NCI-H526 treated with DMSO at 0.1 percent for 48 hours (cell line): Measurements from ENCODE around the gene TBX5.

Experiments
- DNase-seq: peaks from one replicate; lab custom pipeline; 2025; lab: John Stamatoyannopoulos, UW

Gene TBX5

GRCh38 chr12:114431902-114432301, 26.0 kb upstream of the TBX5 start:
- no peak for DNase-seq

- no peak for DNase-seq
These were observed 24.4 kb upstream of the TBX5 start for GRCh38 chr12:114430306-114430705.

DNA sequence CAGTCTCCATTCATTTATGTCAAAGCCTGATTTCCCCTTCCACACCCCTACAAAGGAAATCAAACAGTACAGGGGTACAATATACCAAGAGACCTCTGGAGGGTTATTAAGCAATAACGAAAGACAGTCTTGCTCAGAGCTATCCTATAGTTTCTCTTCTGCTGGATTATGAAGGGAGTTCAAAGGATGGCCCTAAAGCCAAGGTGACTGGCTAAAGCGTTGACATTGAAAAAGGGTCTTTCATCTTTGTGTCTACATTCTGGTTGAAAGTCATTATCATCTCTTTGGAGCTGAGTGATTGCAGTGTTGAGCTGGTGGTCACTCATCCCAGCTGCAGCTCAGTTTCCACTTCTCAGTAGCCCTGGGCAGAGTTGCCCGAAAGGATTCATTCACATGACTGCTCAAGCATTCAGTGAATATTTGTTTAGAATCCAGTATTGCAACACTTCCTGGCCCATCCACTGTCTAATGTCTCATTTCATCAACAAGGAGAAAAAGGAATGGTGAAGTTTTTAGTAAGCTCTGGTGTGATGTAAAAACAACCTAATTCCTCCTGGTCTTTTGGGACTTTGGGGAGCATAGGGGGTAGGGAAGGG, 19.2 kb upstream of the TBX5 start:
- DNase-seq, result no peak

DNA sequence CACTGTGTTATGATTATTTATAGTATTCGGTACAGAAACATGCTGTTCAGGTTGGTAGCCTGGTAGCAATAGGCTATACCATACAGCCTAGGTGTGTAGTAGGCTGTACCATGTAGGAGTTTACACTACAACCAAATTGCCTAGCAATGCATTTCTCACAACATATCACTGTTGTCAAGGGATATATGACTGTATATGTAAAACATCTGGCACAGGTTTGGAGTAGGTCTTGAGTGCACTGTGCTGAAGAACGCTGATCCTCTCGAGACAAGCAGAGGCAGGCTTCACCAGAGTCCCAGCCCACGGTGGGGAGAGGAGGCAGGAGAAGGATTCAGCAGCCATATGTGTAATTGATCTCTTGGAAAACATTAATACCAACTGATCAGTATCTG, 15.0 kb upstream of the TBX5 start:
- DNase-seq, result no peak

- no peak for DNase-seq
These were observed 14.4 kb upstream of the TBX5 start for GRCh38 chr12:114420182-114420943.

DNA sequence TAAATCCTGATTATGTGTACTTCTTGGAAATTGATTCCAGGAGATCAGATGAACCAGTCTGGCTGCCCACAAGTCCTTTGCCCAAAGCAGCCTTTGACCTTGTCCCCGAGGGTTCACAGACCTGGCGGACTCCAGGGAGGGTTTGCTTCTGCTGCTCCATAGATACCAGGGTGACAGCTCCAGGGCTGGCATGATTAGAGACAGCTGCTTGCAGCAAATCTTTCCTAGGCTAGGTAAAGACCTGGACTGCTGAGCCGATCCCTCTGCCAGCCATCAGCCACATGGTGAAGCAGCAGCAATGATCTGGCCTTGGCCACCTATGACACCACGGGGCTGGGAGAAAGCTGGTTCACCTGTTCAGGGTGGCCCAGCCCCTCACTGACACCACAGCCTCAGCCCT, 10.1 kb upstream of the TBX5 start:
- DNase-seq, result no peak

DNA sequence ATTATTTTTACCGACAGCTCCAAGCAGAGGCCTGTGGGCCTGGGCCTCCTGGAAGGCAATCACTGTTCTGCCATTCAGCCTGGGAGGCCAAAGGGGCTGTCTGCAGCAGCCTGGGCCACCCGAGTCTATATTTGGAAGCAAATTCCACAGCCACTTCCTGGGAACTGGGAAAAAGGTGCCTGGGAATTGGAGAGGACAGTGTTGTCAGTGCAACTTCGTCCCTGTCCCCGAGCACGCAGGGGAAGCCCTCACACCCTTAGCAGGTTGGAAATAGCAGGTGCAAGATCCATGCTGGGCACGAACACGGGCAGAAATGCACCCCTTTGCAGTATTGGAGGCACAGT, 9.6 kb upstream of the TBX5 start:
- DNase-seq, result no peak

DNA sequence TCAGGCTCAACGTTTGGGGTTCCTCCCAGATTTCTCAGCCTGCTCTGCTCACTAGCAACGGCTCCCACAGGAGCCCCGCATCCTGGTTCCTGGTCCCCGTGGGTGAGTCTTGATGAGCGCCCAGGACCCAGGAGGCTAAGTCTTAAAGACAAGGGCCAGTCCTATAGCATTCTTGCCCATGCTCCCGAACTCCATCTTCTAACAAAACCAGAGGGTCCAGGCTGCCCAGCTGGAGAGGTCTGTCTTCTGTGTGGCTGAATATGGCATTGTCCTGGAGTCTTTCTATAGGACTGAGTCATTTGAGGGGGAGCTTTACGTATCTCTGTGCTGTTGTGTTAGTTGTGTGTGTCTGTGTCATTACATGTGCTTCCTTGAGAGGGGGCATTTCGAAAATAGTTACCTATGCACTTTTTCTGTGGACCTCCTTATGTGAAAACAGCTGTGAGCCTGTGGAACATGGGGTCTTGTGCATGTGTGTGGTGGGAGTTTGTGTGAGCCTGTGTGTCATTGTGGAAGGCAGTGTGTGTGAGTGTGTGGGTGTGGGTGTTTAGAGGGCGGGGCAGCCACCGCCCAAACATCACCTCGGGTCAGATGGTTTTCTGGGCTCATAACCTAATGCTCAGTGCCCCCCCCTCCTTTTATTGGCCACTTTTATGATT, 9.1 kb upstream of the TBX5 start:
- DNase-seq, result no peak

GRCh38 chr12:114414031-114414865, 8.3 kb upstream of the TBX5 start:
- no peak for DNase-seq

DNA sequence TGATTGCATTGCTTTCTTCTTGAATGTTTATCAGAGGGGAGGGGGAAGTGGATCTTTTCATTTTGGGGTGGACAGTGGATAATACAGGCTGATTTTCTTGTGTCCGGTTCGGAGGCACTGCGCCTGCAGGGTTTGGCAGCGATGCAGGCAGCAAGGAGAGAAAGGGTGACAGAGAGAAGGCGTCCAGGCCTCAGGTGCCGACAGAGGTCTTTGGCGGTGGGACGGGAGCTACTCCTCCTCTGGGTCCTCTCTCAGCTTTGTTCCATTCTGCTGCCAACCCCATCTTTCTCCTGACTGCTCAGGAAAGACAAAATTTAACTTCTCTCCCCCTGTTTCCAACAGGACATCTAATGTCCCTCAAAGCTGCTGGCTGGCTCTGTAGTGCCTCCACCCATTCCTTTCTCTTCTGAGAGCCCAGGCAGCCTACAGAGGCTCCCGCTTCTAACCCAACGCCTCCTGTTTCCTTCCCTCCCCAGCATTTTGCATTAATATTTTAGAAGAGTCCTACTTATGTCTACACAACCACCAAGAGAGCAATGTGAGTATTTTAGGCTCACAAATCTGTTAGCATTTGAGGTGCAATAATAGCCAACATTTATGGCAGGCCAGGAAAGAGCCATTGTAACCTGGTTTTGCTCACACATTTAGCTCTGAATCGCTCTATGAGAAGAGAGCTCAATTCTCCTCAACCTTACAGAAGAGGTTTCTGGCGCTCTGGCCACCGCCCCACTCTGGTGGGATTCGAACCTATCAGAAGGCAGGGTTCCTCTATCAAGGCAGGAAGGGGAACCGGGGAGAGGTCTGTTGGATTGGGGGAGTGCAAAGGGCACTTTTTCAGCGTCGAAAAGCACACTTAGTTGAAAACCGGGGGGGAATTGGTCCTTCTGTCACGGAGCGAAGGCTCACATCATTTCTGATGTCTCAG, 7.1 kb upstream of the TBX5 start:
- DNase-seq, result no peak

DNA sequence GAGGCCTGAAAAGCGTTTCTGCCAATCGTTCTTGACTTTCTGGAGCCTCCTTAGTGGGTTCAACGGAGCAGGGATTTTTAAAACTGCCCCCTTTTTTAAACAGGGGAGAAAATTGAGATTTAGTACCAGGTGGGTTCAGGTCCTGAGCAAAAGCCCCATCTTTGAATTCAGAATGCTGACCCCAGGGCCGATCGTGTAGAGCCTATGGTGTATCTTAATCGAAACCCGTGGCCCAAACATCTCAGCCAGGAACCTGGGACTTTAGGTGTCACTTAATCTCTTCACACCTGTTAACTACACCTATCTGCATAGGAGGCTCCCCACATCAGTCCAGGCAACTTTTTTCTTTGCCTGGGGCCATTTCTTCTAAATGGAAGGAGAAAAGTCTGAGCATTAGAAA, 6.4 kb upstream of the TBX5 start:
- no peak for DNase-seq

DNA sequence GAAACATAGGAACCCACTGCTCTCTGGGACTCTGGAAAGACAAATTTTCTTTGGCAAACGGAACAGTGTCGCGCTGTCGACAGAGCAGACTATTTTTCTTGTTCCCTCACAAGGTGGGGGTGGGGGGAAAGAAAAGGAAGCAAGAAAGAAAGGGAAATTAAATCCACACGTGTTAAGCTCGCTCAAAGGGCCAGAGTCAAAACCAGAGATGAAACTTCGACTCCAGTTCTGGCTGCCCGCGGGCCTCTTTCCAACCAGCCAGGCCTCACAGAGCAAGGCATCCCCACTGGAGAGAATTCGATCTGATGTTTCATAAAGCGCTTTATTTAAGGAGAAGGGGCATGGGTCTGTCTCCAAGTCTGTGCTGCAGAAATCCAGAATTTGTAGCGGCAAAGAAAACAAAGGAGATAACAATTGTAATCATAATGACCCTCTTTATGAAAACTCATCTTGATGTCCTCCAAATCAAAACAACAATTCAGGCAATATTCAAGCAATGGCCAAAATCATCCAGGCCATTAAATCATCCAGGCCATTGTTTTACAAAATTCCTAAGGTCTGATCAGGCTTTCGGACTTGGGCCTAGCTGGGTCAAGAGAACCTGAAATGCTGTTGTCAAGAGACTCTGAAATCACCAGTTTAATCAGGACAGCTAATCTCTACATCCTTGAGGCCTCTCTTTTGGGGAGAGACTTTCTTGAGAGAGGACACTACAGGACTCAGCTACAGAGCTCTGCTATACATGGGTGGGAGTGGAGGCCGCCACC, 5.3 kb upstream of the TBX5 start:
- DNase-seq, result no peak

- no peak for DNase-seq
These were observed 4.1 kb upstream of the TBX5 start for GRCh38 chr12:114409852-114410600.

DNA sequence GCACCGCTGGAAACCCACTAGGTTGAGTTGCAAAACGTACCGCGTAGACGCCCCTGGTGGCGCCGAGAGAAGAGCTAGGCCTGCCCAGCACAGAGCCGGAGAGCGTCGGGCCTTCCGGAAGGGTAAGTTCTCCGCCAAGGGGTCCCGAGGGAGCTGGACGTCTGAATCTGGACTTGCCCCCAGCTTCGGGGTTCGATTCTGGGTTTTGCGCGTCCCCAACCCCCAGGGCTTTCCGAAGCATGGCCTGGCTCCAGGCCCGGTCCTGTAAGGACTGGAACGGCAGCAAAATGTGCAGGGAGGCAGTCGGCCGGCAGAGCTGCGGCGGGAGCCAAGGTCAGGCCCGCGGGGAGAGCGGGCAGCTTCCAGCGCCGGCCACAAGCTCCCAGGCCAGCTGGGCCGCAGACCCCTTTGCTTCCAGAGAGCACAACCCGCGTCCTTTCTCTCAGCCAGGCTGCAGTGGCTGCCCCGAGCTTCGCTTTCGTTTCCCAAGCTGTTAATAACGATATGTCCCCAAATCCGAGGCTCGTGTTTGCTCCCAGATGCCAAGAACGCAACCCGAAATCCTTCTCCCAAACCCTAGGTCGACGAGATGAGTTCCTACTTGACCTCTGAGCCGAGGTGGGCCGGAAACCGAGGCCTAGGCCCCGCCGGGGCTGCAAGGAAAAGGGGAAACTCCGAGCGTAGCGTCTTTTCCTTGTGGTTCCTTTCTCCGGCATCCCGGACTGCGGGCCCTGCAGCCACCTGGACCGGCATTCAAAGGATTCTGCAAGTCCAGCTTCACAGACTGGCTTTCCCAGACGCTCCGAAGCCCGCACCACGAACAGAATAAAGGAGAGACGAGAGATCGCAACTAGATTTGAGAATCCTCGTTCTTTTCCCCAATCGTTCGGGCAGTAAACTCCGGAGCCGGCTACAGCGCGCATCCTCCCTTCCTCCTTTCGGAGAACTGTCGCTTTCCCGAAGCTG, 3.2 kb upstream of the TBX5 start:
- DNase-seq, result no peak

DNA sequence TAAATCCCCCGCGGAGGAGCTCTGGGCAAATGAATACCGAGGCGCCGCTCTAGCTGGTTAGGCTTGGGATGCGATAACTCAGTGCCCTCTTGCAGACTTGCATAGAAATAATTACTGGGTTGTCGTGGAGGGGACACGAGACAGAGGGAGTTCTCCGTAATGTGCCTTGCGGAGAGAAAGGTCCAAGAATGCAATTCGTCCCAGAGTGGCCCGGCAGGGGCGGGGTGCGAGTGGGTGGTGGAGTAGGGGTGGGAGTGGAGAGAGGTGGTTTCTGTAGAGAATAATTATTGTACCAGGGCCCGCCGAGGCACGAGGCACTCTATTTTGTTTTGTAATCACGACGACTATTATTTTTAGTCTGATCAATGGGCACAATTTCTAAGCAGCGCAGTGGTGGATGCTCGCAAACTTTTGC, 2.5 kb upstream of the TBX5 start:
- no peak for DNase-seq

GRCh38 chr12:114407842-114408411, 2.0 kb upstream of the TBX5 start:
- DNase-seq, result no peak

- no peak for DNase-seq
These were observed 1.3 kb upstream of the TBX5 start for GRCh38 chr12:114406984-114407841.
